Endothelial cell of umbilical vein (primary cell): ENCODE measurements around the gene FUT8.

Source experiments
- EZH2 ChIP-seq: IDR thresholded peaks from 2 replicates; pipeline ENCODE4 v1.6.1; 2012; ENCODE audit warnings: borderline replicate concordance, low read depth, mild to moderate bottlenecking, moderate library complexity, low read length, inconsistent platforms; ENCODE audit not compliant: severe bottlenecking
- FOS ChIP-seq: IDR thresholded peaks from 2 replicates; pipeline ENCODE4 v1.6.1; 2011; ENCODE audit warnings: mild to moderate bottlenecking, low read length, moderate library complexity, borderline replicate concordance; ENCODE audit not compliant: insufficient read depth
- GATA2 ChIP-seq: IDR thresholded peaks from 2 replicates; pipeline ENCODE4 v1.7.0; 2011; ENCODE audit warnings: low read depth, mild to moderate bottlenecking, moderate library complexity, mixed read lengths, low read length; ENCODE audit not compliant: insufficient read length, insufficient read depth
- JUN ChIP-seq: IDR thresholded peaks from 2 replicates; pipeline ENCODE4 v1.6.1; 2011; ENCODE audit warnings: borderline replicate concordance, low read depth; ENCODE audit not compliant: insufficient read length, insufficient read depth
- MYC ChIP-seq: IDR thresholded peaks from one replicate; pipeline ENCODE4 v1.6.1; 2011; ENCODE audit warnings: mild to moderate bottlenecking, low read depth, low read length
- POLR2A ChIP-seq: IDR thresholded peaks from 2 replicates; pipeline ENCODE4 v1.6.1; 2012; ENCODE audit warnings: low read depth, mild to moderate bottlenecking, control low read depth, low read length
- POLR2AphosphoS5 ChIP-seq: IDR thresholded peaks from 2 replicates; pipeline ENCODE4 v1.6.1; 2012; ENCODE audit warnings: low read depth, mild to moderate bottlenecking, control low read depth, low read length, moderate library complexity; ENCODE audit not compliant: insufficient read depth
- TF ChIP-seq, protein P1 (sequence below), 2 donors: IDR thresholded peaks; 1 replicate in 1 of 2; 2 replicates in 1 of 2; pipeline ENCODE4 v1.5.1; 2011; ENCODE audit warnings: low read length in 2 of 2, mild to moderate bottlenecking in 2 of 2, moderate library complexity in 2 of 2, control low read depth in 1 of 2, inconsistent platforms in 1 of 2, low read depth in 1 of 2; ENCODE audit not compliant: insufficient read depth in 1 of 2; ENCODE audit errors: extremely low read depth in 1 of 2
- TF ChIP-seq, protein P2 (sequence below): IDR thresholded peaks from 2 replicates; pipeline ENCODE4 v1.6.1; 2011; ENCODE audit not compliant: insufficient read depth, insufficient read length

DNA sequence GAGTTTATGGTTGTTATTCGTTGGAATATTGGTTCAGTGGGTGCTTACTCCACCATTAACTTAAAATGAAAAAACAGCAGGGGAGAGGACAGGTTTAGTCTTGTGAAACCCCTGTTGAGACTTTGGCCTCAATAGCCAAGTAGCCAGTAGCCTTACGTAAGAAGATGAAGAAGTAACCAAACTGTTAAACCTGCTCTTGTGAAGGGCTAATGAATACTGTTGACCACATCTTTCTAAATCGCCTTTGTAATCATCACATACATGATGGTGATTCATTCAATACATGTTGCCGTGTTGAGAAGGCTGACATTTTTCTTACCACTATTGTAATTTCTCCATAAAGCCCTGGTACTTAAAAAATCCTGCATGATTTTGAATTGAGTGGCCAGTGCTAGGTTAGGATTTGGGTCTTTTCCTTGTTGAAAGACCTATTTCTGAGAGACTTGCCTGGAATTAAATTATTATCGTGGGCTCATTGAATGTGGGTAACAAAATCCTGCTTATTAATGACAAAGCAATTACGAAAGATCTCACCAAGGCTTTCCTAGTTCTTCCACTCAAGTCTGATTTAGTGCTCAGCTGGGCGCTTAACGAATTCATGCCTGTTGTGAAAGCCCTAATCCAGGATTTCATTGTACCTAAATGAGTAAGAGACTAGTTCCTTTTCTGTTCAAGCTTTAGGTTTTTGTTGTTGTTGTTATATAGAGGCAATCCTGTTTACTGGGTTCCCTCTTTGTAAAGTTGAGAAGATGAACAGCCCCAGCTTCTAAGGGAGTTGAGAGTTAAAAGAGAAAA, 333.1 kb downstream of the FUT8 start:
- TF ChIP-seq, protein P1, sequence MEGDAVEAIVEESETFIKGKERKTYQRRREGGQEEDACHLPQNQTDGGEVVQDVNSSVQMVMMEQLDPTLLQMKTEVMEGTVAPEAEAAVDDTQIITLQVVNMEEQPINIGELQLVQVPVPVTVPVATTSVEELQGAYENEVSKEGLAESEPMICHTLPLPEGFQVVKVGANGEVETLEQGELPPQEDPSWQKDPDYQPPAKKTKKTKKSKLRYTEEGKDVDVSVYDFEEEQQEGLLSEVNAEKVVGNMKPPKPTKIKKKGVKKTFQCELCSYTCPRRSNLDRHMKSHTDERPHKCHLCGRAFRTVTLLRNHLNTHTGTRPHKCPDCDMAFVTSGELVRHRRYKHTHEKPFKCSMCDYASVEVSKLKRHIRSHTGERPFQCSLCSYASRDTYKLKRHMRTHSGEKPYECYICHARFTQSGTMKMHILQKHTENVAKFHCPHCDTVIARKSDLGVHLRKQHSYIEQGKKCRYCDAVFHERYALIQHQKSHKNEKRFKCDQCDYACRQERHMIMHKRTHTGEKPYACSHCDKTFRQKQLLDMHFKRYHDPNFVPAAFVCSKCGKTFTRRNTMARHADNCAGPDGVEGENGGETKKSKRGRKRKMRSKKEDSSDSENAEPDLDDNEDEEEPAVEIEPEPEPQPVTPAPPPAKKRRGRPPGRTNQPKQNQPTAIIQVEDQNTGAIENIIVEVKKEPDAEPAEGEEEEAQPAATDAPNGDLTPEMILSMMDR (IDR thresholded peaks at IDR 0.05; ENCODE audit: extremely low read depth in 1 of 2, insufficient read depth in 1 of 2, low read depth in 1 of 2, low read length in 2 of 2) = no peak
- TF ChIP-seq, protein P2, sequence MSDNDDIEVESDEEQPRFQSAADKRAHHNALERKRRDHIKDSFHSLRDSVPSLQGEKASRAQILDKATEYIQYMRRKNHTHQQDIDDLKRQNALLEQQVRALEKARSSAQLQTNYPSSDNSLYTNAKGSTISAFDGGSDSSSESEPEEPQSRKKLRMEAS = no peak
- TF ChIP-seq POLR2A (no peak), MYC (no peak), EZH2 (no peak), POLR2AphosphoS5 (no peak), JUN (no peak), FOS (no peak), GATA2 (no peak)
